ENCODE data around the gene TAS2R38.

- TF ChIP-seq POLR2A (IDR thresholded peaks at IDR 0.05), result no peak
- TF ChIP-seq, protein P1, sequence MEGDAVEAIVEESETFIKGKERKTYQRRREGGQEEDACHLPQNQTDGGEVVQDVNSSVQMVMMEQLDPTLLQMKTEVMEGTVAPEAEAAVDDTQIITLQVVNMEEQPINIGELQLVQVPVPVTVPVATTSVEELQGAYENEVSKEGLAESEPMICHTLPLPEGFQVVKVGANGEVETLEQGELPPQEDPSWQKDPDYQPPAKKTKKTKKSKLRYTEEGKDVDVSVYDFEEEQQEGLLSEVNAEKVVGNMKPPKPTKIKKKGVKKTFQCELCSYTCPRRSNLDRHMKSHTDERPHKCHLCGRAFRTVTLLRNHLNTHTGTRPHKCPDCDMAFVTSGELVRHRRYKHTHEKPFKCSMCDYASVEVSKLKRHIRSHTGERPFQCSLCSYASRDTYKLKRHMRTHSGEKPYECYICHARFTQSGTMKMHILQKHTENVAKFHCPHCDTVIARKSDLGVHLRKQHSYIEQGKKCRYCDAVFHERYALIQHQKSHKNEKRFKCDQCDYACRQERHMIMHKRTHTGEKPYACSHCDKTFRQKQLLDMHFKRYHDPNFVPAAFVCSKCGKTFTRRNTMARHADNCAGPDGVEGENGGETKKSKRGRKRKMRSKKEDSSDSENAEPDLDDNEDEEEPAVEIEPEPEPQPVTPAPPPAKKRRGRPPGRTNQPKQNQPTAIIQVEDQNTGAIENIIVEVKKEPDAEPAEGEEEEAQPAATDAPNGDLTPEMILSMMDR (IDR thresholded peaks at IDR 0.05), result no peak
Measured at GRCh38 chr7:141991140-141991539, 17.6 kb upstream of the TAS2R38 start.
